ENCODE results near the gene NPLOC4.

The NPLOC4 gene

GRCh38 chr17:81553616-81554181 is 83.2 kb downstream of the NPLOC4 start:
- peak; percentile 51 for DNase-seq
- in situ Hi-C loops (cut with MboI; ENCODE audit: low pct_unique_long_range_greater_than_20kb, low sequenced_read_pairs): no loop called here

- DNase-seq: peak; percentile 93
Observed at GRCh38 chr17:81553018-81553615, 83.8 kb downstream of the NPLOC4 start.

GRCh38 chr17:81552244-81553017 is 84.5 kb downstream of the NPLOC4 start, which contains the start of gene FAAP100:
Gene FAAP100, minus strand, starts transcription at chr17:81552353. Its CDS starts 23 bp downstream, at chr17:81552330.
- in situ Hi-C loops (cut with MboI; ENCODE audit: low pct_unique_long_range_greater_than_20kb, low sequenced_read_pairs): no loop called here
- peak; percentile 86 for DNase-seq

More at GRCh38 chr17:81553018-81553615, 83.8 kb downstream of the NPLOC4 start:
- in situ Hi-C loops (cut with MboI; ENCODE audit: low pct_unique_long_range_greater_than_20kb, low sequenced_read_pairs): no loop called here

GRCh38 chr17:81551458-81552243 is 85.3 kb downstream of the NPLOC4 start:
- in situ Hi-C loops (cut with MboI; ENCODE audit: low pct_unique_long_range_greater_than_20kb, low sequenced_read_pairs): no loop called here
- no peak for DNase-seq

GRCh38 chr17:81550830-81551457 is 86.0 kb downstream of the NPLOC4 start:
- in situ Hi-C loops (cut with MboI; ENCODE audit: low pct_unique_long_range_greater_than_20kb, low sequenced_read_pairs): no loop called here
- no peak for DNase-seq

GRCh38 chr17:81550285-81550684 is 86.6 kb downstream of the NPLOC4 start:
- no peak for DNase-seq
- in situ Hi-C loops (cut with MboI; ENCODE audit: low pct_unique_long_range_greater_than_20kb, low sequenced_read_pairs): no loop called here

GRCh38 chr17:81549826-81550225 is 87.1 kb downstream of the NPLOC4 start:
- no peak for DNase-seq
- in situ Hi-C loops (cut with MboI; ENCODE audit: low pct_unique_long_range_greater_than_20kb, low sequenced_read_pairs): no loop called here

GRCh38 chr17:81549031-81549557 is 87.8 kb downstream of the NPLOC4 start:
- in situ Hi-C loops (cut with MboI; ENCODE audit: low pct_unique_long_range_greater_than_20kb, low sequenced_read_pairs): no loop called here
- DNase-seq: no peak

- in situ Hi-C loops (cut with MboI; ENCODE audit: low pct_unique_long_range_greater_than_20kb, low sequenced_read_pairs): no loop called here
- no peak for DNase-seq
Observed at GRCh38 chr17:81547614-81547982, 89.3 kb downstream of the NPLOC4 start.

GRCh38 chr17:81546906-81547613 is 89.9 kb downstream of the NPLOC4 start:
- DNase-seq: no peak
- in situ Hi-C loops (cut with MboI; ENCODE audit: low pct_unique_long_range_greater_than_20kb, low sequenced_read_pairs): no loop called here

- DNase-seq: no peak
- in situ Hi-C loops (cut with MboI; ENCODE audit: low pct_unique_long_range_greater_than_20kb, low sequenced_read_pairs): no loop called here
Observed at GRCh38 chr17:81545160-81545949, 91.6 kb downstream of the NPLOC4 start.

GRCh38 chr17:81544281-81544974 is 92.5 kb downstream of the NPLOC4 start:
- in situ Hi-C loops (cut with MboI; ENCODE audit: low pct_unique_long_range_greater_than_20kb, low sequenced_read_pairs): no loop called here
- DNase-seq: no peak

GRCh38 chr17:81543756-81544155 is 93.2 kb downstream of the NPLOC4 start:
- in situ Hi-C loops (cut with MboI; ENCODE audit: low pct_unique_long_range_greater_than_20kb, low sequenced_read_pairs): no loop called here

GRCh38 chr17:81543339-81543675 is 93.6 kb downstream of the NPLOC4 start:
- in situ Hi-C loops (cut with MboI; ENCODE audit: low pct_unique_long_range_greater_than_20kb, low sequenced_read_pairs): no loop called here
- DNase-seq: no peak

More at GRCh38 chr17:81543756-81544155, 93.2 kb downstream of the NPLOC4 start:
- no peak for DNase-seq

- in situ Hi-C loops (cut with MboI; ENCODE audit: low pct_unique_long_range_greater_than_20kb, low sequenced_read_pairs): no loop called here
- DNase-seq: no peak
Observed at GRCh38 chr17:81542431-81543338, 94.2 kb downstream of the NPLOC4 start.

GRCh38 chr17:81541123-81541522 is 95.8 kb downstream of the NPLOC4 start:
- no peak for DNase-seq
- in situ Hi-C loops (cut with MboI; ENCODE audit: low pct_unique_long_range_greater_than_20kb, low sequenced_read_pairs): no loop called here
